Gastroesophageal sphincter (tissue), 4 donors: ENCODE measurements around the gene DCLK1. TPM values are rescaled to one million over a fixed set of nuclear protein-coding genes. Genes with fewer than 3 reads are reported as not detected.

Experiments
- ATAC-seq: fragments of 150-250 bp; one replicate; pipeline ENCODE4 v1.9.1; 2016; ENCODE audit warnings: mild to moderate bottlenecking, moderate library complexity
- H3K27ac ChIP-seq, 4 donors: fragments of 200-600 bp; sonication (generic) in 3 of 4; 1 replicate in 3 of 4; 2 replicates in 1 of 4; pipeline ENCODE4 v1.5.1; 2016 to 2019
- H3K27me3 ChIP-seq: fragments of 200-600 bp; sonication (generic); one replicate; pipeline ENCODE4 v1.5.1; 2019
- H3K36me3 ChIP-seq, 2 donors: fragments of 200-600 bp; sonication (generic); one replicate each; pipeline ENCODE4 v1.5.1; 2019; ENCODE audit warnings: control low read depth in 1 of 2
- H3K4me1 ChIP-seq, 3 donors: fragments of 200-600 bp; sonication (generic); 1 replicate in 2 of 3; 2 replicates in 1 of 3; pipeline ENCODE4 v1.5.1; 2016 to 2019; ENCODE audit warnings: control low read depth in 2 of 3
- H3K4me3 ChIP-seq, 2 donors: fragments of 200-600 bp; sonication (generic); one replicate each; pipeline ENCODE4 v1.5.1; 2019; ENCODE audit warnings: mild to moderate bottlenecking in 1 of 2, moderate library complexity in 1 of 2
- H3K9me3 ChIP-seq, 3 donors: fragments of 200-600 bp; sonication (generic); one replicate each; pipeline ENCODE4 v1.5.1; 2017 to 2019; ENCODE audit warnings: control low read depth in 2 of 3
- EP300 ChIP-seq: sonication (generic); formaldehyde crosslinking; IDR thresholded peaks from one replicate; pipeline ENCODE4 v1.6.1; 2017; ENCODE audit warnings: antibody characterized with exemption, mild to moderate bottlenecking
- POLR2A ChIP-seq, 2 donors: fragments of 450-650 bp; IDR thresholded peaks; one replicate each; pipeline ENCODE4 v1.6.1; 2017; ENCODE audit warnings: antibody characterized with exemption in 2 of 2, mild to moderate bottlenecking in 2 of 2, moderate library complexity in 1 of 2
- POLR2AphosphoS5 ChIP-seq: sonication (generic); formaldehyde crosslinking; IDR thresholded peaks from one replicate; pipeline ENCODE4 v1.6.1; 2017; ENCODE audit warnings: antibody characterized with exemption
- WGBS, 2 donors: methylation state at CpG; one replicate each; pipeline ENCODE4 v1.1.5; 2018; ENCODE audit warnings: low coverage in 1 of 2; 5-methylcytosine and 5-hydroxymethylcytosine counted together
- total RNA-seq, 4 donors: library from RNA; depleted of rRNA; stranded (reverse); fragments of >200 nt; gene quantifications; one replicate each; pipeline ENCODE4 v1.1.0, GENCODE V29; 2016
- TF ChIP-seq, protein P1 (sequence below), 4 experiments: fragments of 200-600 bp in 2 of 4; fragments of 450-650 bp in 2 of 4; sonication (generic) in 1 of 4; IDR thresholded peaks; one replicate each; pipeline ENCODE4 v1.5.1; 2017 to 2019; ENCODE audit warnings: antibody characterized with exemption in 4 of 4, mild to moderate bottlenecking in 2 of 4, moderate library complexity in 2 of 4

The DCLK1 gene
- total RNA-seq, 4 donors from 2014 or later, result 26.9 to 68.3 (median 30.3) TPM

DNA sequence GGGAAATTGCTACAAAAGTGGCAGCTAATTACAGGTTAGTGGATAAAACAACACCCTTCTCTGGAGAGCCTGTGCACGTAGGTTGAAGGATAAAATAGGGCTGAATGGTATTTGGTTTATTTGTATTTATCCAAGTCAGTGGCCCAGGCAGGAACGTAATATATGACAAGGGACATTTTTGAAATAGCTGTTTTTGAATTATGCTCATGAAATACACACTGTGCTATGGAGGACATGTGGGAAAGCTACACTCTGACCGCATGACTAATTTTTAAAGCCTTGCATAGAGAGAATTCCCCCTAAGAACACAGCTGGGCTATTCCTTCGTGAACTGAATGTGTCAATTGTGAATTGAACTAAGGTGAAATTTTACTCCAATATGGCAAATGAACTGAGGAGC is 362.6 kb downstream of the DCLK1 start:
- no peak for ATAC-seq
- H3K36me3 ChIP-seq, result no peaks in the 10 kb centered on the region
- no peak overlapping the region for H3K4me3 ChIP-seq
- H3K9me3 ChIP-seq, result no peaks in the 10 kb centered on the region
- no peaks in the 10 kb centered on the region for H3K27me3 ChIP-seq
- H3K27ac ChIP-seq, result no peak overlapping the region
- WGBS, 2 donors, result 74 to 77% methylated on average over 3 to 4 of the region's 4 CpGs
- H3K4me1 ChIP-seq, result no peaks in the 10 kb centered on the region
- TF ChIP-seq POLR2AphosphoS5, result no peak
- TF ChIP-seq EP300, result no peak
- TF ChIP-seq, protein P1, sequence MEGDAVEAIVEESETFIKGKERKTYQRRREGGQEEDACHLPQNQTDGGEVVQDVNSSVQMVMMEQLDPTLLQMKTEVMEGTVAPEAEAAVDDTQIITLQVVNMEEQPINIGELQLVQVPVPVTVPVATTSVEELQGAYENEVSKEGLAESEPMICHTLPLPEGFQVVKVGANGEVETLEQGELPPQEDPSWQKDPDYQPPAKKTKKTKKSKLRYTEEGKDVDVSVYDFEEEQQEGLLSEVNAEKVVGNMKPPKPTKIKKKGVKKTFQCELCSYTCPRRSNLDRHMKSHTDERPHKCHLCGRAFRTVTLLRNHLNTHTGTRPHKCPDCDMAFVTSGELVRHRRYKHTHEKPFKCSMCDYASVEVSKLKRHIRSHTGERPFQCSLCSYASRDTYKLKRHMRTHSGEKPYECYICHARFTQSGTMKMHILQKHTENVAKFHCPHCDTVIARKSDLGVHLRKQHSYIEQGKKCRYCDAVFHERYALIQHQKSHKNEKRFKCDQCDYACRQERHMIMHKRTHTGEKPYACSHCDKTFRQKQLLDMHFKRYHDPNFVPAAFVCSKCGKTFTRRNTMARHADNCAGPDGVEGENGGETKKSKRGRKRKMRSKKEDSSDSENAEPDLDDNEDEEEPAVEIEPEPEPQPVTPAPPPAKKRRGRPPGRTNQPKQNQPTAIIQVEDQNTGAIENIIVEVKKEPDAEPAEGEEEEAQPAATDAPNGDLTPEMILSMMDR (IDR thresholded peaks at IDR 0.05), result no peak
- no peak for TF ChIP-seq POLR2A (IDR thresholded peaks at IDR 0.05)

- WGBS, 2 donors, result 80 to 86% methylated on average over 1 of the region's 4 CpGs
- ATAC-seq, result no peak
These were observed 363.1 kb downstream of the DCLK1 start for GRCh38 chr13:35768073-35768472.

DNA sequence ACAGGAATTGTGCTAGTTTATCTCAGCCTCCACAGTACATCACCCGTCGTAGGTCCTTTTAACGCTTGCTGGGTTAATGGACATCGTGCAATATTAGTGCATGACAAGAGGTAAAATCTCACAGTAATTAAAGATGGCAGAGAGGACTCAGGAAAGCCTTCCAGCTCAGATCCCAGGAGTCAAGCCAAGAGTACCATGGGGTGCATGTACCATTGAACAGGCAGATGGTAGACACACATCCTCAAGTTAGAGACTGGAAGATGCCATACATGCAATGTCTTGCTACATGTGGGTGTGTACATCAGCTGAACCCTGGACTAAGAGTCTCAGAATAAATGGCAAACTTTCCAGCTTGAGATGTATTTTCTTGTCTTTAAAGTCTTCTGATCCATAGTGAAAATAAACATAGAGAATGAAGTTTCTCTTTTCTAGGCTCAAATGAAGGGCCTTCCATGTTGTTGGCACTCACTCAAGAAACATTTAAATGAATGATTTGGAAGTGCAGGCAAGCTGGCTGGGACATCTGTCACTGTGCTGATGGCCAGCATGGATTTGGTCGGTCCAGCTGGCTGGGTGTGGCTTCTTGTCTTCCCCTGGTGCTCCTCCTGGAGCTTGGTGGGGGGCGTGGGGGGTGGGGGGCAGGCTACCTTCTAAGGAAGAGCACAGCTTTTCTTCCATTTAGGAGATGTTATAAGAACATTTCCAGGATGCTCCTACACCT is 363.8 kb downstream of the DCLK1 start:
- ATAC-seq, result no peak
- Histone ChIP-seq H3K4me3 (no peak overlapping the region), H3K27ac (no peak overlapping the region), H3K9me3 (no peaks in the 10 kb centered on the region), H3K4me1 (no peaks in the 10 kb centered on the region), H3K27me3 (no peaks in the 10 kb centered on the region), H3K36me3 (no peaks in the 10 kb centered on the region)
- WGBS, 2 donors, result 66 to 95% methylated on average over 4 to 6 of the region's 6 CpGs
- no peak for TF ChIP-seq EP300
- no peak for TF ChIP-seq POLR2A (IDR thresholded peaks at IDR 0.05)
- no peak for TF ChIP-seq POLR2AphosphoS5
- TF ChIP-seq, protein P1 (IDR thresholded peaks at IDR 0.05), result no peak

More at GRCh38 chr13:35768073-35768472, 363.1 kb downstream of the DCLK1 start:
- H3K27me3 ChIP-seq, result no peaks in the 10 kb centered on the region
- no peaks in the 10 kb centered on the region for H3K36me3 ChIP-seq
- no peak for TF ChIP-seq POLR2AphosphoS5
- no peak for TF ChIP-seq POLR2A (IDR thresholded peaks at IDR 0.05)
- TF ChIP-seq EP300, result no peak
- TF ChIP-seq, protein P1 (IDR thresholded peaks at IDR 0.05), result no peak
- no peak overlapping the region for H3K4me3 ChIP-seq
- H3K9me3 ChIP-seq, result no peaks in the 10 kb centered on the region
- no peak overlapping the region for H3K27ac ChIP-seq
- no peaks in the 10 kb centered on the region for H3K4me1 ChIP-seq

DNA sequence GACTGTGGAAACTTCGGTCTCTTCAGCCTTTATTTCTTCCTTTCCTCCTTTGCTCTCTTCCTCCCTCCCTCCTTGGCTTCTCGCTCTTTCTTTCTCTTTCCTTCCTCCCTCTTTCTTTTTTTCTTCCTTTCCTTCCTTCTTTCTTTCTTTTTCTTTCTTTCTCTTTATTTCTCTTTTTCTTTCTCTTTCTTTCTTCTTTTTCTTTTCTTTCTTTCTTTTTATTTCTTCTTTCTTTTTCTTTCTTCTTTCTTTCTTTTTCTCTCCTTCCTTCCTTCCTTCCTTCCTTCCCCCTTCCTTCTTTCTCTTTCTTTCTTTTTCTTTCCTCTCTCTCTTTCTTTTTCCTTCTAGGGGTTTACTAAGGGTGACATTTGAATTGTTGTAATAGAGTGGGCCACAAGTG is 364.5 kb downstream of the DCLK1 start:
- Histone ChIP-seq H3K36me3 (no peaks in the 10 kb centered on the region), H3K9me3 (no peaks in the 10 kb centered on the region), H3K4me3 (no peak overlapping the region), H3K4me1 (no peaks in the 10 kb centered on the region), H3K27ac (no peak overlapping the region), H3K27me3 (no peaks in the 10 kb centered on the region)
- ATAC-seq, result no peak
- TF ChIP-seq EP300 (no peak), POLR2AphosphoS5 (no peak), POLR2A (IDR thresholded peaks at IDR 0.05) (no peak)
- TF ChIP-seq, protein P1 (IDR thresholded peaks at IDR 0.05), result no peak
- WGBS, 2 donors, result 93 to 100% methylated on average over 1 to 2 of the region's 2 CpGs

DNA sequence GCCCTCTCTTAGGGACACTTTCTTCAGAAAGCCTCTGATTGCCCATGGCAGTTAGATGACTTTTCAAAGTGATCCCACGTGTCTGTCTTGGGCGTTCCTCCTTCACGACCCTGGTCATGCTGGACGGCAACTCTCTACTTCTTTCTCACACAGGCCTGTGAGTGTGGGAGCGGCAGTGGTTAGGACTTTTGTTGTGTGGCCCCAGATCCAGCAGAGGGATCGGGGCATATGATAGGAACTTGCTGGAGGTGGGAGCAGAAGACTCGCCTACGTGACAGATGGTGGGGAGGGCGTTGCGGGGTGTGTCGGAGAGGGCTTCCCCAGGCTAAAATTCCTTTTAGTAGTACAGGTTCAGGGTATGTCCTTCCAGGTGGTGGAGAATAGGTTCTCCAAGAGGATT is 365.2 kb downstream of the DCLK1 start:
- Histone ChIP-seq H3K27me3 (no peaks in the 10 kb centered on the region), H3K9me3 (no peaks in the 10 kb centered on the region), H3K4me1 (no peaks in the 10 kb centered on the region), H3K27ac (no peak overlapping the region), H3K36me3 (no peaks in the 10 kb centered on the region), H3K4me3 (no peak overlapping the region)
- no peak for ATAC-seq
- TF ChIP-seq POLR2AphosphoS5, result no peak
- TF ChIP-seq, protein P1 (IDR thresholded peaks at IDR 0.05), result no peak
- 94% methylated on average over 6 of the region's 11 CpGs; no CpG with 5 or more reads in 1 of the 2 donors for WGBS, 2 donors
